Thyroid gland (tissue), 4 donors: Measurements from ENCODE around the gene ITM2C.

Experiments used
- CTCF ChIP-seq, 6 experiments: fragments of 200-600 bp in 3 of 6; fragments of 450-650 bp in 3 of 6; sonication (generic) in 3 of 6; IDR thresholded peaks; one replicate each; pipeline ENCODE4 v1.5.1; 2016 to 2019; ENCODE audit warnings: antibody characterized with exemption in 6 of 6, mild to moderate bottlenecking in 2 of 6, inconsistent platforms in 1 of 6, moderate library complexity in 1 of 6
- POLR2A ChIP-seq, 2 donors: fragments of 450-650 bp; IDR thresholded peaks; one replicate each; pipeline ENCODE4 v1.6.1; 2017; ENCODE audit warnings: antibody characterized with exemption in 2 of 2, mild to moderate bottlenecking in 2 of 2, moderate library complexity in 1 of 2

- TF ChIP-seq CTCF (IDR thresholded peaks at IDR 0.05) (no peak), POLR2A (IDR thresholded peaks at IDR 0.05) (no peak)
Observed at GRCh38 chr2:230864122-230864604, 579 bp upstream of the ITM2C start.
